CD14-positive monocyte (primary cell): ENCODE results near the gene SNX33. TPM values are rescaled to one million over a fixed set of nuclear protein-coding genes. Genes with fewer than 3 reads are reported as not detected.
A peak's percentile ranks its signal among the peaks of the same experiment; 100 is the strongest.

Experiments used
- DNase-seq, 3 donors: peaks; one replicate each; pipeline ENCODE4 v3.0.0-alpha.2; 2011 to 2022
- H2AFZ ChIP-seq: 2 replicates; pipeline ENCODE4 v1.6.0; 2012; ENCODE audit warnings: mild to moderate bottlenecking, low read depth, low read length, inconsistent platforms; ENCODE audit not compliant: insufficient read depth, poor library complexity, severe bottlenecking
- H3K27ac ChIP-seq, 2 donors: 1 replicate in 1 of 2; 2 replicates in 1 of 2; pipeline ENCODE4 v1.5.1; 2012 to 2013; ENCODE audit warnings: low read length in 2 of 2, control low read depth in 1 of 2, inconsistent platforms in 1 of 2, low read depth in 1 of 2, mild to moderate bottlenecking in 1 of 2
- H3K27me3 ChIP-seq, 2 donors: one replicate each; pipeline versions ENCODE4 v1.6.0 to v1.6.1; 2011 to 2013; ENCODE audit warnings: low read length in 2 of 2; ENCODE audit not compliant: control insufficient read depth in 2 of 2, insufficient read depth in 2 of 2
- H3K36me3 ChIP-seq, 2 donors: replicated peaks in 1 of 2; 1 replicate in 1 of 2; 2 replicates in 1 of 2; pipeline versions ENCODE4 v1.5.1 to v1.6.1; 2012 to 2013; ENCODE audit warnings: low read length in 2 of 2, control low read depth in 1 of 2, inconsistent platforms in 1 of 2, mild to moderate bottlenecking in 1 of 2; ENCODE audit not compliant: insufficient read depth in 2 of 2, control insufficient read depth in 1 of 2
- H3K4me1 ChIP-seq, 2 donors: 1 replicate in 1 of 2; 2 replicates in 1 of 2; pipeline versions ENCODE4 v1.5.1 to v1.6.1; 2012 to 2013; ENCODE audit warnings: low read length in 2 of 2, control low read depth in 1 of 2, inconsistent platforms in 1 of 2, mild to moderate bottlenecking in 1 of 2, moderate library complexity in 1 of 2; ENCODE audit not compliant: insufficient read depth in 2 of 2, control insufficient read depth in 1 of 2
- H3K4me2 ChIP-seq: replicated peaks from 2 replicates; pipeline ENCODE3; 2012; ENCODE audit warnings: low read length, moderate library complexity, mild to moderate bottlenecking; ENCODE audit not compliant: poor library complexity, severe bottlenecking; ENCODE audit errors: extremely low read depth
- H3K4me3 ChIP-seq, 3 experiments: fragments of 200-600 bp in 1 of 3; sonication (generic) in 1 of 3; replicated peaks in 1 of 3; 1 replicate in 2 of 3; 2 replicates in 1 of 3; pipeline ENCODE4 v1.5.1; 2011 to 2013; ENCODE audit warnings: low read length in 3 of 3, mild to moderate bottlenecking in 3 of 3, control low read depth in 2 of 3, low read depth in 2 of 3, inconsistent platforms in 1 of 3, moderate library complexity in 1 of 3
- H3K79me2 ChIP-seq: 2 replicates; pipeline ENCODE4 v1.6.0; 2012; ENCODE audit warnings: mild to moderate bottlenecking, control low read depth, inconsistent platforms, low read length, moderate library complexity; ENCODE audit not compliant: insufficient read depth
- H3K9ac ChIP-seq: 2 replicates; pipeline ENCODE4 v1.6.0; 2017; ENCODE audit warnings: low read length, mild to moderate bottlenecking; ENCODE audit not compliant: insufficient read depth, poor library complexity, severe bottlenecking
- H3K9me3 ChIP-seq, 2 donors: replicated peaks in 1 of 2; 1 replicate in 1 of 2; 2 replicates in 1 of 2; pipeline versions ENCODE4 v1.5.1 to v1.6.1; 2012 to 2013; ENCODE audit warnings: low read length in 2 of 2, control low read depth in 1 of 2; ENCODE audit not compliant: control insufficient read depth in 1 of 2, insufficient read depth in 1 of 2
- H4K20me1 ChIP-seq: 2 replicates; pipeline ENCODE4 v1.6.0; 2012; ENCODE audit warnings: mild to moderate bottlenecking, low read length, control low read depth, moderate library complexity; ENCODE audit not compliant: insufficient read depth
- H3K27ac Mint-ChIP-seq, 7 donors: one replicate each; pipeline ENCODE4 v1.8.0; 2020; ENCODE audit warnings: mild to moderate bottlenecking in 7 of 7, mixed read lengths in 7 of 7, moderate library complexity in 6 of 7, inconsistent platforms in 2 of 7
- H3K27me3 Mint-ChIP-seq, 3 donors: one replicate each; pipeline ENCODE4 v1.8.0; 2021 to 2022; ENCODE audit warnings: low read depth in 3 of 3, mild to moderate bottlenecking in 3 of 3, mixed read lengths in 3 of 3, moderate library complexity in 3 of 3, inconsistent platforms in 1 of 3
- H3K36me3 Mint-ChIP-seq, 2 donors: one replicate each; pipeline ENCODE4 v1.8.0; 2020; ENCODE audit warnings: mixed read lengths in 2 of 2, inconsistent platforms in 1 of 2, mild to moderate bottlenecking in 1 of 2
- H3K4me1 Mint-ChIP-seq: one replicate; pipeline ENCODE4 v1.8.0; 2020; ENCODE audit warnings: mild to moderate bottlenecking, mixed read lengths
- H3K4me3 Mint-ChIP-seq, 2 donors: one replicate each; pipeline ENCODE4 v1.8.0; 2020; ENCODE audit warnings: mild to moderate bottlenecking in 2 of 2, mixed read lengths in 2 of 2, moderate library complexity in 1 of 2
- H3K9me3 Mint-ChIP-seq, 7 donors: one replicate each; pipeline ENCODE4 v1.8.0; 2020 to 2022; ENCODE audit warnings: mixed read lengths in 7 of 7, mild to moderate bottlenecking in 6 of 7, moderate library complexity in 6 of 7, inconsistent platforms in 2 of 7
- CTCF ChIP-seq: fragments of 200-600 bp; IDR thresholded peaks from one replicate; pipeline ENCODE4 v1.8.0; 2022; ENCODE audit warnings: antibody characterized with exemption, mild to moderate bottlenecking
- WGBS: methylation state at CpG from one replicate; pipeline ENCODE4 v1.1.5; 2013; ENCODE audit warnings: missing lambda C conversion rate; ENCODE audit not compliant: insufficient coverage; 5-methylcytosine and 5-hydroxymethylcytosine counted together
- intact Hi-C, 2 donors: fragments of 100-400 bp; cut with micrococcal nuclease; formaldehyde crosslinking; loops; one replicate each; pipeline versions ENCODE4 v1.15.0 to v1.15.1; 2023
- polyA plus RNA-seq, 3 donors: library from polyadenylated mRNA; depleted of rRNA in 1 of 3; unstranded in 2 of 3; stranded (reverse) in 1 of 3; fragments of 300-500 nt in 2 of 3; fragments of >200 nt in 1 of 3; fragmentation: Illumina TruSeq in 2 of 3; gene quantifications; 1 replicate in 2 of 3; 2 replicates in 1 of 3; pipeline ENCODE4 v1.2.3, GENCODE V29; 2012 to 2021

Gene SNX33
- polyA plus RNA-seq, 3 donors = 2.4 to 4.8 (median 2.4) TPM

- Histone ChIP-seq H3K27ac (no peak overlapping the region), H3K4me2 (no peak overlapping the region), H3K27me3 (peaks cover 4 to 36% of the 10 kb centered on the region in 2 donors), H3K79me2 (no peaks in the 10 kb centered on the region), H3K36me3 (no peaks in the 10 kb centered on the region), H2AFZ (no peak overlapping the region), H3K9ac (no peak overlapping the region), H3K9me3 (no peaks in the 10 kb centered on the region), H3K4me3 (no peak overlapping the region), H3K4me1 (peaks cover 37 to 42% of the 10 kb centered on the region in 2 donors), H4K20me1 (no peaks in the 10 kb centered on the region)
- H3K4me3 Mint-ChIP-seq = peak overlapping the region in 1 of 2 donors; percentile 76
- no peak overlapping the region for H3K27ac Mint-ChIP-seq
- DNase-seq = no peak
- peaks cover 48% of the 10 kb centered on the region for H3K4me1 Mint-ChIP-seq
- H3K27me3 Mint-ChIP-seq = peaks cover 47 to 55% (median 49%) of the 10 kb centered on the region in 3 donors
- intact Hi-C loops = no loop called here
- H3K36me3 Mint-ChIP-seq = peaks cover 0 to 2% of the 10 kb centered on the region in 2 donors
- no peak for TF ChIP-seq CTCF
- peaks cover 0 to 3% (median 0%) of the 10 kb centered on the region in 7 donors for H3K9me3 Mint-ChIP-seq
- 5% methylated on average over 4 of the region's 6 CpGs for WGBS
These were observed 47.5 kb downstream of the SNX33 start for GRCh38 chr15:75695220-75695619.

GRCh38 chr15:75695634-75696310 is 48.1 kb downstream of the SNX33 start:
- Histone ChIP-seq H3K4me1 (peaks cover 43 to 48% of the 10 kb centered on the region in 2 donors), H3K4me2 (no peak overlapping the region), H3K27ac (no peak overlapping the region), H4K20me1 (no peaks in the 10 kb centered on the region), H3K79me2 (no peaks in the 10 kb centered on the region), H3K36me3 (no peaks in the 10 kb centered on the region), H3K27me3 (peaks cover 4 to 36% of the 10 kb centered on the region in 2 donors), H3K9me3 (no peaks in the 10 kb centered on the region), H3K4me3 (no peak overlapping the region), H2AFZ (no peak overlapping the region), H3K9ac (no peak overlapping the region)
- Mint-ChIP-seq H3K4me3 (peak overlapping the region in 1 of 2 donors; percentile 67), H3K36me3 (peaks cover 0 to 2% of the 10 kb centered on the region in 2 donors), H3K27me3 (peaks cover 45 to 53% (median 49%) of the 10 kb centered on the region in 3 donors), H3K27ac (peak overlapping the region in 1 of 7 donors; percentile 58), H3K9me3 (peaks cover 0 to 3% (median 0%) of the 10 kb centered on the region in 7 donors), H3K4me1 (peaks cover 53% of the 10 kb centered on the region)
- 32% methylated on average over 3 of the region's 7 CpGs for WGBS
- DNase-seq = no peak
- no peak for TF ChIP-seq CTCF
- intact Hi-C loops = no loop called here
